NCI-H345 treated with DMSO at 0.1 percent for 48 hours (cell line): Measurements from ENCODE around the gene LCN10.
"Not testable (repeated sequence)": the region's sequence is repeated elsewhere in the genome, so short reads cannot be mapped to it uniquely, and the experiment has no call there.

Experiments used
- DNase-seq: peaks from one replicate; lab custom pipeline; 2025; ENCODE audit not compliant: unreplicated experiment; lab: John Stamatoyannopoulos, UW

LCN10 gene

DNA sequence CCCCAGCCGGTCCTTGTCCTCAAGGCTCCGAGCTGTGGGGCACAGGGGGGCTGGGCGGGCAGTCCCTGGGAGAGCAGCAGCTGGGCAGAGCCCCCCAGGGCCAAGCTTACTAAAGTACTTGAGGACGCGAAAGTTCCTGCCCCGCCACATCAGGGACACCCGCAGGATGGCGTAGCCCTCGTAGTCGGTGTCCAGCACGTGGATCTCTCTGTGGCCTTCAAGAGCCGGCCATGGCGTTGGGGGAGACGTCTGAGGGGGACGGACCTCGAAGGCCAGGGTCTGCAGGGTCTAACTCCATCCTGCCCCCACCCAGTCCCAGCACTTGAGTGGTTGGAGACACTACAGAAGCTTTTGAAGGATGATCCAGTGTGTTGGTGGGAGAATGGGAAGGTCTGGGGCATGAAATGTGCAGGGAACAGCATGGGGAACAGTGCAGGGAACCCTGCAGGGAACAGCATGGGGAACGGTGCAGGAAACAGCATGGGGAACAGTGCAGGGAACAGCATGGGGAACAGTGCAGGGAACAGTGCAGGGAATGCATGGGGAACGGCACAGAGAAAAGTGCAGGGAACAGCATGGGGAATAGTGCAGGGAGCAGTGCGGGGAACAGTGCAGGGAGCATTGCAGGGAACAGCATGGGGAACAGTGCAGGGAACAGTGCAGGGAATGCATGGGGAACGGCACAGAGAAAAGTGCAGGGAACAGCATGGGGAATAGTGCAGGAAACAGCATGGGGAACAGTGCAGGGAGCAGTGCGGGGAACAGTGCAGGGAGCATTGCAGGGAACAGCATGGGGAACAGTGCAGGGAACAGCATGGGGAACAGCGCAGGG, 12.8 kb upstream of the LCN10 start:
- DNase-seq, result not testable (repeated sequence)

- no peak for DNase-seq
Measured at GRCh38 chr9:136754626-136755301, 12.0 kb upstream of the LCN10 start.

DNA sequence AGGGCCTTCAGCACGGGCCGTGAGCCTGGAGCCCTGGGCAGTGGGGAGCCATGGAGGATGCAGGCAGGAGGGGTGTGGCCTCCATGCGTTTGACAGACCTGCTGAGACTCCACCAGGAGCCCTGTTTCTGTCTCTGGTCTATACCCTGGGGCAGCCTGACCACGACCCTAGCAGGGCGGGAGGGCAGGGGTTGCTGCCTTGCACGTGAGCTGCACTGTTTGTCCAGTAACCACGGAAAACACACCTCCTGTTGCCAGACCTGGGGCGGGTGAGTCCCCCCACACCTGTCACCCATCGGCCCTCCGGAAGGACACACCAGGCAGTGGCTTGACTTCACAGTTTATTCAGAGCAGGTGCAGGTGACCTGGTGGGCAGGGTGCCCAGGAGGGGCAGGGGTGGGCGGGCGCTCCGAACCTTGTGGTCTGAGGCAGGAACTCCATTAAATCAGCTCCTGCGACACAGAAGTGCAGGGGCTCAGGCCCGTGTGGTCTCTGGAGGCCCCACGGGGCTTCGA, 11.4 kb upstream of the LCN10 start:
- DNase-seq, result no peak

DNA sequence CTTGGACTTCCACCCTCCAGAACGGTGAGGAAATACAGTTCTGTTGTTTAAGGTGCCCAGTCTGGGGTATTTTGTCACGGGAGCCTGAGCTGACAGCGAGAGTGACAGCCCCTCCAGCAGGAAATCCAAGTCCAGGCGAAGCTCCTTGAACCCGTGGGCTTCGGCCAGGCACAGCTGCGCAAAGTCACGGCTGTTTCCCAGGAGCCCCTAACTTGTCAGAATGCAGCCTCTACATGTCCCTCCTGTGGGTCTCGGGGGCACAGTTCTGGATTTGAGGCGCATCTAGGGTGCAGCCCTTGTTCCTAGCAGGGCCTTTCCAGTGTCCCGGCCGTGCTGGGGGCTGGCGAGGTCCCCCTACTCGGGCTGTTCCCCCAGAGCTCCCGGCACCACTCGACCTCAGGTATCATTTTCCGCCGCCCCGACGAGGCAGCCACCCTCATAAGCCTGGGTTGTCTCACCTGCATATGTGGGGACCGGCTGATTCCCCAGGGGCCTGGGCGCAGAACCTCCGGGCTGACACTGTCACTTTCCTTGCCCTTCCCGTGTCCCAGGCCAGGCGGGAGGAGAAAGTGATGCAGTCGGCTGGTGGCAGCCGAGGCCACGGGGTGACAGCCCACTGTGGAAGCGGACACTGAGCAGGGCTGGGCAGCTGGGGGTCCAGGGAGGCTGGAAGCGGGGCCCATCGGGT, 10.8 kb upstream of the LCN10 start:
- no peak for DNase-seq

- DNase-seq, result no peak
Measured at GRCh38 chr9:136751814-136752213, 9.1 kb upstream of the LCN10 start.

GRCh38 chr9:136751244-136751643, 8.5 kb upstream of the LCN10 start:
- DNase-seq, result no peak

- no peak for DNase-seq
Measured at GRCh38 chr9:136750526-136750925, 7.8 kb upstream of the LCN10 start.

DNA sequence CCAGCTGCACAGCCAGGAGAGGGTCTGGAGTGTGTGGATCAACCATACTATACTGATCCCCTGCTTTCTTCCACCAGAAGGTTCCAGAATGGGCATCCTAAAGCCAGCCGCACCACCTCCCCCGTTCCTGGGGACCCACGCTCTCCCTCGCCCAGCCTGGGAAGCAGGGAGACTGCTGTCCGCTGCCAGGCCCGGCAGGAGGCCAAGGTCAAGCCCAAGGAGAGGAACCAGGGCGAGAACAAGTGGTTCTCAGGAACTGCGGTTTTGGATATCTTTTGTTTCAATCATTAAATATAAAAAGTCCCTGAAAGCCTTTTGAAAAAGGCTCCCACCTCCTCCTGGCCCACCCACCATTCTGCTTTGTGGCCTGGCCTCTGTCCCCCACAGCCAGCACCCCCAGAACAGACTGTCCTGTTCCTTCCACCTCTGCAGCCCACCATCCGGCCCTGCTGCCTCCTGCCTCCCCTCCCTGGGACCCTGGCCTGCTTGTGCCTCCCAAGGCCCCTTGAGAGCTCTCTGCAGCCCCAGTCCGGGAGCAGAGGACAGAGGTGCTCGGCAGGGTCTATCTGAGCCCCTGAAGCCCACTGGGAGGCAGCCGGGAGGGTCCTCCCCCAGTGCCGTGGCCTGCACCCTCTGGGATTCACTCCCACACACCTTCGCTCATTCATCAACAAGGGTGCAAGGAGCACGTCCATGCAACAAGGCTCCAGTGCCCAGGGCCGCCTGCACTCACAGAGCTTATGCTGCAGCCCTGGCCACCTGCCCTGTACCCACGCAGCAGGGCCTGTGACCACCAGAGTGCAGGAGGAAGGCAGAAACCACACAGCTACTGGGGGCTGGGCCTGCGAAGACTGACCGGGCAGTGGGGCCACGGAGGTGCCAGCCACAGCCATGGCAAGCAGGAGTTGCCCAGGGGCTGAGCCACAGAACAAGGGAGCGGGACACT, 6.2 kb upstream of the LCN10 start:
- no peak for DNase-seq

DNA sequence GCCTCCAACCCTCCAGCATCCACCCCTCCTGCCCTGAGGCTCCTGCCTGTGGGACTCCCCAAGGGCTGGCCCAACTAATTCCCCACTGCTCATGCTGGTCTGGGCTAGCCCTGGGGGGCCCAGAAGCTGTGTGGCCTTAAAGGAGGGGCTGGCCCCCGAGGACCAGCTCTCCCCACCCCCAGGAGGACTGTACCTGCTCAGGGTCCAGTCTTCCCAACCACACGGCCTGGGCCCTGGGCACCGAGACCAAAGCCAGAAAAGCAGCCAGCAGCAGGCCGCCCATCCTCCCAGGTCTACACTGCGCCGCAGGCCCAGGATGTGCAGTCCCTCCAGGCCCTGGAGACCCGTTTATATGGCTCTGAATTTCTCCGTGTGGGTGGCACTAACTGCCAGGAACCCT, 5.5 kb upstream of the LCN10 start, which contains the start of gene LCN6:
LCN6 (minus strand) TSS at position 325 of the 400 bp plus-strand sequence; CDS start at position 283, 42 bp downstream.
- DNase-seq, result no peak

DNA sequence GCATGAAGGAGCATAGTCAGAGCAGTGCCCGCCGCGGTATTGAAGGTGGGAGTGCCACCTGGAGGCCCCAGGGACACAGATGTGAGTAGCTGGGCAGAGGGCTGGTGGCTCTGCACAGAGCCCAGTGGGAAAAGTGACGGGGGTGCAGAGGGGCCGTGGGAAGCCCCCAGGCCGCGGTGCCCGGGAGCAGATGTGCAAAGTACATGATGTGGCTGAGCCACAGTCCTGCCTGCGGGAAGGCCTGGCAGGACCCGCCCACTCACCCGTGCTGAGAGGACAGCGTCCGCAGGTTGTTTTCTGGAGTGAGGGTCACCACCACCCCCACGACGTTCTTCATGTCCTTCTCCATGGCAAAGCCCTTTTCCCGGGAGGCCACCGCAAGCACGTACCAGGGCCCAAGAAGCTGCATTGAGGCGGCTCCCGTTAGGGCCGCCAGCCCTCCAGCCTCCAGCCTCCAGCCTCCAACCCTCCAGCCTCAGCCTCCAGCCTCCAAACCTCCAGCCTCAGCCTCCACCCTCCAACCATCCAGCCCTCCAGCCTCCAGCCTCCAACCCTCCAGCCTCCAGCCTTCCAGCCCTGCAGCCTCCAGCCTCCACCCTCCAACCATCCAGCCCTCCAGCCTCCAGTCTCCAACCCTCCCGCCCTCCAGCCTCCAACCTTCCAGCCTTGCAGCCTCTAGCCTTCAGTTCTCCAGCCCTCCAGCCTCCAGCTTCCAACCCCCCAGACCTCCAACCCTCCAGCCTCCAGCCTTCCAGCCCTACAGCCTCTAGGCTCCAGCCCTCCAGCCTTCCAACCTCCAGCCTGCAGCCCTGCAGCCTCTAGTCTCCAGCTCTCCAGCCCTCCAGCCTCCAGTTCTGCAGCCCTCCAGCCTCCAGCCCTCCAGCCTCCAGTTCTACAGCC, 4.7 kb upstream of the LCN10 start:
- no peak for DNase-seq

DNA sequence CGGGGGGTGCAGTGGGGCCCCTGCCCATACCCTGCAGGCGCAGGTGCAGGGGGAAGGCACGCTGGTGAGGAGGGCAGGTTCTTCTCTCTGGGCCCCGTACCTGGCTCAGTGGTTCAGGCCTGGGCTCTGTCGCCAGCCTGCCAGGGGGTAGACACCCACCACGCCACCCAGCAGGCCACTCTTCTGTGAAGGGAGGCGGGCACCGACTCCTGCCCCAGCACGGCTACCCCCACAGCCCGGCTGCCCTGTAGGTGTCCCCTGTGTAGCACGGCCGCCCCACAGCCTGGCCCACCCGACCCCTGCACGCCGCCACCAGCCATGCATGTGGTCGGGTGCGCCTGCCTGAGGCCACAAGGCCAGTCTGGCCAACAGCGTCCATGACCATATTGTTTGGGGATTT, 3.9 kb upstream of the LCN10 start:
- no peak for DNase-seq

- DNase-seq, result no peak
Measured at GRCh38 chr9:136746155-136746490, 3.4 kb upstream of the LCN10 start.

DNA sequence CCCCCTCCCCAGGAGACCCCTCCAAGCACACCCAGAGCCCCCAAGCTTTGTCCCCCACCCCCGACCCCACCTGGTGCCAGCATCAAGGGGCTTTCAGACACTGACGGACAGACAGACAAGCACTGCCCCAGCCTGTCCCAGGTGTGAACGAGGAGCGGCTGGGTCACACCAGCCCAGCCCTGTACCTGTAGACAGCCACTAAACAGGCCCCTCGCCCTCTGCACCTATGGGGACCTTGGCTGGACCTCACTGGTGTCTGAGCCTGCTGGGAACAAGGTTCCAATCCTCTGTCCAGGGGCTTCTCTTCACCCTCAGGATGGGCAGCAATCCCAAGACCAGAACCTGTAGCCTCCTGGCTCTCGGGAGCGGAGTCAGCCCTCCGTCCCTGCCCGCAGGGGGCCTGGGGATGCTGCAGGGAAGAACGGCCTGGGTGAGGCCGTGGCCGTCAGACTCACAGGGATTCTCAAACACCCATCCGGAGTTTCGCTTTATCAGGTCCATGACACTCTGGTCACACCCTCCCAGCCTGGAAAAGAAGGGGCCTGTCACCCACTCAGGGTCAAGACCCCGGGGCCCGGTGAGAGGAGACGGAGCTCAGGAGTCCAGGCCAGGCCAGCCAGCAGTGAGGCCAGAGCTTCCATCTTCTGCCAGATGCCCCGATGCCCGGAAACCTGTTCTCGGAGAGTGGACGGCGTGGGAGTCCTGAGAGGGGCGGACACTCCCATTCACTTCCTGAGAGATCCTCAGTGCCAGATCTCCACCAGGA, 2.8 kb upstream of the LCN10 start:
- DNase-seq, result no peak

DNA sequence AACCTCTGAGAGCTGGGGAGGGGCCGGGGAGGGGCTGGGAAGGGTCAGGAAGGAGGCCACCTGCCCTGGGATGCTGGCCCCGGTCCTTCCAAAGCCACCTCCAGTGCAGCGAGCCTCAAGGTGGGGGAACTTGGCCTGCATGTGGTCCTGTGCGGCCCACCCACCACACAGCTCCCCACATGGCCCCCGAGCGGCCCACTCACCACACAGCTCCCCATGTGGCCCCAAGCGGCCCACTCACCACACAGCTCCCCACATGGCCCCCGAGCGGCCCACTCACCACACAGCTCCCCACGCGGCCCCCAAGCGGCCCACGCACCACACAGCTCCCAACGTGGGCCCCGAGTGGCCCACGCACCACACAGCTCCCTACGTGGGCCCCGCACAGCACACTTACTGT, 2.0 kb upstream of the LCN10 start:
- DNase-seq, result no peak

- DNase-seq, result no peak
Measured at GRCh38 chr9:136743639-136744211, 985 bp upstream of the LCN10 start.

DNA sequence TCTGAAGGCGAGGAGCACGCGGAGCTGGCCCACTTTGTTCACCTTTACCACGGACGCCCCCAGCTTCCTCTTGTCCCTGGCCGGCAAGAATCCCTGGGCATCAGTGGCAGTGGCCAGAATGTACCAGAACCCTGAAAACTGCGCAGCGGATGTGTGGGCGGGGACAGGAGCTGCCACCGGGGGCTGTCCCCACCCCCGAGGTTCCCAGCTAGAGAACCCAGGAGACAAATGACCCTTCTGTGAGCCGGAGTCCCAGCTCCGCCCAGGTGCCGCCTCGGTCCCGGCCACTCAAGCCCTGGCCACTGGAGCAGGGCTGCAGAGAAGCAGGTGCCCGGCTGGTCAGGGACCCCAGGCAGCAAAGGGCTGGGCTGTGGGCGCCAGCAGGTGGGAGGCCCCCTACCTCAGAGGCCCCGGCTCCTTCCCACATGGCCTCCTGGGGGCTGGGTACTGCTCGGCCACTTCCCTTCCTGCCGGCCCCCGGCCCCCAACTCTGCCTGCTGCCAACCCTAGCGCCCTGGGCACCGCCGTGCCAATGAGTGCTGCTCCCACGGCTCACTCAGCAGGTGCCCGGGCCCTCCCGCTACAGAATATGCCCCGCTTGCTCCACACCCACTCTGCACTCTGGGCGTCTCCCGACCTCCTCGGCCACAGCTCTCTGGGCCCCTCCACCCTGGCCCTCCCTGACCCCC, 713 bp downstream of the LCN10 start:
- no peak for DNase-seq

GRCh38 chr9:136740971-136741882, 1.5 kb downstream of the LCN10 start:
- DNase-seq, result no peak
